ENCODE data around the gene CLHC1. TPM values are rescaled to one million over a fixed set of nuclear protein-coding genes. Genes with fewer than 3 reads are reported as not detected.
A peak's percentile ranks its signal among the peaks of the same experiment; 100 is the strongest.
"Not testable (repeated sequence)": the region's sequence is repeated elsewhere in the genome, so short reads cannot be mapped to it uniquely, and the experiment has no call there.

CLHC1 gene
- 10 to 100 TPM in 3 of 5 experiments, 1 to 10 TPM in 2; 5.3 to 19.5 (median 15.1) TPM for total RNA-seq
- polyA plus RNA-seq, result 1 to 10 TPM; 1.0 to 3.2 TPM
- 4.8 reads per million, percentile 23 among the genes with 10 or more reads in this experiment for total RNA-seq

- H3K27ac ChIP-seq (ENCODE audit: low read depth, low read length), result peak within 1 kb of the TSS; percentile 99
- peaks cover 26 to 30% of the 10 kb centered on the region in 2 donors for H3K4me1 ChIP-seq (ENCODE audit: control insufficient read depth in 2 of 2, insufficient read depth in 2 of 2, low read length in 2 of 2)
- H3K9me3 Mint-ChIP-seq, result peaks cover 0 to 7% (median 0%) of the 10 kb centered on the region in 11 donors
- H3K9me3 ChIP-seq (ENCODE audit: control insufficient read depth in 2 of 3, low read length in 3 of 3), result no peaks in the 10 kb centered on the region
- peak within 1 kb of the TSS; percentile 96 to 100 (median 100) for H3K4me3 Mint-ChIP-seq
- H3K4me3 ChIP-seq (ENCODE audit: low read length), result peak within 1 kb of the TSS; percentile 75
- H3K36me3 Mint-ChIP-seq, result peaks cover 12 to 41% (median 22%) of the 10 kb centered on the region in 5 donors
- DNase-seq, result peak; percentile 90 to 97 (median 93)
- H3K4me1 Mint-ChIP-seq, result peaks cover 41 to 84% (median 63%) of the 10 kb centered on the region in 7 donors
- POLR2A ChIA-PET, result interaction anchor here (0.6 to 1.4 kb wide), 20 partner anchors 10 to 1213 kb away, joined by 3 to 79 read pairs (median 4); partner anchors contain the start of genes CFAP36, MTIF2, PPP4R3B and RTN4
- CTCF ChIA-PET, result interaction anchor here (1.0 kb wide), 1 partner anchor 9 kb away, joined by 3 read pairs; no protein-coding TSS in a partner anchor
- H3K36me3 ChIP-seq (ENCODE audit: control insufficient read depth in 2 of 3, insufficient read depth in 3 of 3, low read length in 3 of 3), result peaks cover 0 to 36% (median 24%) of the 10 kb centered on the region in 3 experiments
- no peaks in the 10 kb centered on the region for H3K27me3 Mint-ChIP-seq
- peak; percentile 95 for ATAC-seq
- no peaks in the 10 kb centered on the region for H3K27me3 ChIP-seq (ENCODE audit: control insufficient read depth in 2 of 2, insufficient read depth in 2 of 2, low read length in 2 of 2)
- intact Hi-C loops (cut with micrococcal nuclease), result loop anchor here (1.0 to 5.0 kb wide), 20 partner anchors 9 to 1465 kb away; partner anchors contain the start of genes CCDC88A (in 2 of the 2), CFAP36 (in 2 of the 2), CHAC2 (in 2 of the 2) and EML6 (in 2 of the 2)
- peak within 1 kb of the TSS; percentile 96 to 99 (median 99) for H3K27ac Mint-ChIP-seq
Observed at GRCh38 chr2:55232084-55232862, at the start of gene CLHC1, which contains the start of gene RPS27A. CLHC1 (minus strand) TSS chr2:55232293; CDS start chr2:55222411, 9,882 bp downstream. RPS27A (plus strand) TSS chr2:55232688; CDS start chr2:55232825, 137 bp downstream.

GRCh38 chr2:55280851-55281546 is 48.9 kb upstream of the CLHC1 start:
- H3K9me3 ChIP-seq (ENCODE audit: control insufficient read depth in 2 of 3, low read length in 3 of 3); H3K9me3 Mint-ChIP-seq; H3K4me1 ChIP-seq (ENCODE audit: control insufficient read depth in 2 of 2, insufficient read depth in 2 of 2, low read length in 2 of 2); H3K36me3 ChIP-seq (ENCODE audit: control insufficient read depth in 2 of 3, insufficient read depth in 3 of 3, low read length in 3 of 3); DNase-seq; H3K4me3 ChIP-seq (ENCODE audit: low read length); H3K27me3 ChIP-seq (ENCODE audit: control insufficient read depth in 2 of 2, insufficient read depth in 2 of 2, low read length in 2 of 2); ATAC-seq; H3K27me3 Mint-ChIP-seq; CTCF ChIA-PET; H3K36me3 Mint-ChIP-seq: not testable (repeated sequence)
- H3K4me1 Mint-ChIP-seq, result peaks cover 11 to 37% (median 23%) of the 10 kb centered on the region in 7 donors
- peak overlapping the region; percentile 52 to 99 (median 98) for H3K27ac Mint-ChIP-seq
- peak overlapping the region; percentile 93 for H3K27ac ChIP-seq (ENCODE audit: low read depth, low read length)
- POLR2A ChIA-PET, result interaction anchor here (0.8 to 2.6 kb wide), 4 partner anchors 11 to 233 kb away, joined by 3 to 21 read pairs (median 5); partner anchors contain the start of gene MTIF2
- intact Hi-C loops (cut with micrococcal nuclease), result loop anchor here (5.0 to 10.0 kb wide), 4 partner anchors 136 to 1166 kb away; partner anchors contain the start of genes ACYP2 (in 1 of the 2), CCDC88A (in 1 of the 2), EML6 (in 1 of the 2) and PNPT1 (in 1 of the 2)
- peak overlapping the region; percentile 17 to 97 (median 66) for H3K4me3 Mint-ChIP-seq

- H3K27ac ChIP-seq (ENCODE audit: low read depth, low read length); H3K4me3 Mint-ChIP-seq; ATAC-seq; H3K4me1 ChIP-seq (ENCODE audit: control insufficient read depth in 2 of 2, insufficient read depth in 2 of 2, low read length in 2 of 2); H3K36me3 ChIP-seq (ENCODE audit: control insufficient read depth in 2 of 3, insufficient read depth in 3 of 3, low read length in 3 of 3); CTCF ChIA-PET; H3K36me3 Mint-ChIP-seq; H3K4me3 ChIP-seq (ENCODE audit: low read length); H3K27me3 ChIP-seq (ENCODE audit: control insufficient read depth in 2 of 2, insufficient read depth in 2 of 2, low read length in 2 of 2); H3K9me3 Mint-ChIP-seq; H3K9me3 ChIP-seq (ENCODE audit: control insufficient read depth in 2 of 3, low read length in 3 of 3); DNase-seq; H3K27me3 Mint-ChIP-seq: not testable (repeated sequence)
- peaks cover 11 to 32% (median 21%) of the 10 kb centered on the region in 7 donors for H3K4me1 Mint-ChIP-seq
- POLR2A ChIA-PET, result interaction anchor here (2.6 kb wide), 1 partner anchor 10 kb away, joined by 21 read pairs; the partner anchor contains the start of gene MTIF2
- peak overlapping the region in 1 of 9 donors; percentile 73 for H3K27ac Mint-ChIP-seq
- intact Hi-C loops (cut with micrococcal nuclease), result loop anchor here (5.0 to 10.0 kb wide), 4 partner anchors 137 to 1165 kb away; partner anchors contain the start of genes ACYP2 (in 1 of the 2), CCDC88A (in 1 of the 2), EML6 (in 1 of the 2) and PNPT1 (in 1 of the 2)
Observed at GRCh38 chr2:55279859-55280424, 47.8 kb upstream of the CLHC1 start.

GRCh38 chr2:55279214-55279835 is 47.2 kb upstream of the CLHC1 start:
- H3K27me3 ChIP-seq (ENCODE audit: control insufficient read depth in 2 of 2, insufficient read depth in 2 of 2, low read length in 2 of 2); ATAC-seq; intact Hi-C loops (cut with micrococcal nuclease); H3K4me1 ChIP-seq (ENCODE audit: control insufficient read depth in 2 of 2, insufficient read depth in 2 of 2, low read length in 2 of 2); H3K4me3 ChIP-seq (ENCODE audit: low read length); H3K9me3 ChIP-seq (ENCODE audit: control insufficient read depth in 2 of 3, low read length in 3 of 3); H3K4me3 Mint-ChIP-seq; DNase-seq; H3K27ac ChIP-seq (ENCODE audit: low read depth, low read length); H3K36me3 ChIP-seq (ENCODE audit: control insufficient read depth in 2 of 3, insufficient read depth in 3 of 3, low read length in 3 of 3); H3K9me3 Mint-ChIP-seq; CTCF ChIA-PET; H3K27me3 Mint-ChIP-seq; H3K36me3 Mint-ChIP-seq; POLR2A ChIA-PET: not testable (repeated sequence)
- Mint-ChIP-seq H3K27ac (peak overlapping the region in 1 of 9 donors; percentile 43), H3K4me1 (peaks cover 11 to 29% (median 19%) of the 10 kb centered on the region in 7 donors)

DNA sequence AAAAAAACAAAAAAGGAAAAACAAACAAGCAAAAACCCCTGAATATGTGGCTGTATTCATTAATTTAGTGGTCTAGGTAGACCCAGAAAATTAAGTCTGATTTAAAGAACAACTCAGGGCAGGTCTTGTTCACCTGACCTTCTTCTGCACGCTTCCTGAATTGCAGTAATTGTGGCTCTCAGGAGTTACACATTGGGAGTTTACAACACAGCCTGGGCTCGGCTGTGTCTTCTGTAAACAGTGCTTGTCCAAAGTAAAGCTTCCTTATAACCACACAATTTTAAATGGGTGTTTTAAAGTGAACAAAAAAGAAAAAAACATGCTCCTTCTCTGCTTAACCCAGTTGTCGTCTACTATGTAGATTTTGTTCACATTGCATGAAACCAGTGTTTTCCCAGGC is 45.2 kb upstream of the CLHC1 start:
- DNase-seq (no peak), ATAC-seq (no peak)
- no peaks in the 10 kb centered on the region for H3K9me3 ChIP-seq (ENCODE audit: control insufficient read depth in 2 of 3, low read length in 3 of 3)
- intact Hi-C loops (cut with micrococcal nuclease), result no loop called here
- Mint-ChIP-seq H3K4me1 (peaks cover 0 to 11% (median 4%) of the 10 kb centered on the region in 7 donors), H3K36me3 (no peaks in the 10 kb centered on the region), H3K27me3 (peaks cover 0 to 10% (median 0%) of the 10 kb centered on the region in 5 donors), H3K9me3 (no peaks in the 10 kb centered on the region), H3K27ac (no peak overlapping the region), H3K4me3 (no peak overlapping the region)
- peaks cover 0 to 2% (median 0%) of the 10 kb centered on the region in 3 experiments for H3K36me3 ChIP-seq (ENCODE audit: control insufficient read depth in 2 of 3, insufficient read depth in 3 of 3, low read length in 3 of 3)
- H3K4me1 ChIP-seq (ENCODE audit: control insufficient read depth in 2 of 2, insufficient read depth in 2 of 2, low read length in 2 of 2), result peaks cover 0 to 4% of the 10 kb centered on the region in 2 donors
- H3K27ac ChIP-seq (ENCODE audit: low read depth, low read length), result no peak overlapping the region
- H3K27me3 ChIP-seq (ENCODE audit: control insufficient read depth in 2 of 2, insufficient read depth in 2 of 2, low read length in 2 of 2), result no peaks in the 10 kb centered on the region
- ChIA-PET POLR2A (no interaction called here), CTCF (no interaction called here)
- H3K4me3 ChIP-seq (ENCODE audit: low read length), result no peak overlapping the region

DNA sequence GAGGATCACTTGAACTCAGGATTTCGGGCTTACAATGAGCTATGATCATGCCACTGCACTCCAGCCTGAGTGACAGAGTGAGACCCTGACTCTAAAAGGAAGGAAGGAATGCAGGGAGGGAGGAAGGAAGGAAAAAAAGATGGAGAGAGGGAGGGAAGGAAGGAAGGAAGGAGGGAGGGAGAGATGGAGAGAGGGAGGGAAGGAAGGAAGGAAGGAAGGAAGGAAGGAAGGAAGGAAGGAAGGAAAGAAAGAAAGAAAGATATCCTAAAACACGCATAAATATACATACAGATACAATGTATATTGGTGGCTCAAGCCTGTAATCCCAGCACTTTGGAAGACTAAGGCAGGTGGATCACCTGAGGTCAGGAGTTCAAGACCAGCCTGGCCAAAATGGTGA is 42.3 kb upstream of the CLHC1 start:
- H3K27me3 ChIP-seq (ENCODE audit: control insufficient read depth in 2 of 2, insufficient read depth in 2 of 2, low read length in 2 of 2); H3K9me3 ChIP-seq (ENCODE audit: control insufficient read depth in 2 of 3, low read length in 3 of 3); H3K4me3 Mint-ChIP-seq; H3K4me1 ChIP-seq (ENCODE audit: control insufficient read depth in 2 of 2, insufficient read depth in 2 of 2, low read length in 2 of 2); CTCF ChIA-PET; H3K4me3 ChIP-seq (ENCODE audit: low read length); H3K9me3 Mint-ChIP-seq; ATAC-seq; H3K36me3 ChIP-seq (ENCODE audit: control insufficient read depth in 2 of 3, insufficient read depth in 3 of 3, low read length in 3 of 3); POLR2A ChIA-PET; H3K27ac ChIP-seq (ENCODE audit: low read depth, low read length); H3K27ac Mint-ChIP-seq; DNase-seq; H3K36me3 Mint-ChIP-seq; intact Hi-C loops (cut with micrococcal nuclease); H3K27me3 Mint-ChIP-seq: not testable (repeated sequence)
- peaks cover 7 to 22% (median 15%) of the 10 kb centered on the region in 7 donors for H3K4me1 Mint-ChIP-seq

Data from naive thymus-derived CD4-positive, alpha-beta T cell (primary cell).